Measurements from ENCODE around the gene ZFYVE1. TPM values are rescaled to one million over a fixed set of nuclear protein-coding genes. Genes with fewer than 3 reads are reported as not detected.
A peak's percentile ranks its signal among the peaks of the same experiment; 100 is the strongest.

Gene ZFYVE1
- total RNA-seq, 1 experiment from 2014 or later, result 13.3 TPM

DNA sequence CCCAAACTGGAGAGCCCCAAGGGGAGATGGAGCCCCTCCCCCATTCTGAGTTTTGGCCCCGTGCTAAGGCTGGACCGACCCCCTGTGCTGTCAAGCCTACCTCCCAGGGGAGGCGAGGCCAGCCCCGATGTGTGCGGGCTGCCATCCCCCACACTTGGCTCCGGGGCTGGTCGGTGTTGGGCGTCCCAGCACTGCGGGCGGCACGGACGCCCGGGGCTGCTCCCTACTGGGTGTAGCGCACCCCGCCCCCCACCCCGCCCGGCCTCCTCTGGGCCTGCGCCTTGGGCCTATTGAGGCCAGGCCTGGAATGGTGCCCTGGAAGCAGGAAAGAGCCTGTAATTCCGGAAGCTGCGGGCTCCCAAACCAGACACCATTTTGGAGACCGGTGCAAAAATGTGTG lies 98.0 kb downstream of the ZFYVE1 start:
- intact Hi-C loops (cut with micrococcal nuclease), result no loop called here
- POLR2A ChIA-PET, result interaction anchor here (0.6 to 0.7 kb wide), 2 partner anchors 9 to 13 kb away, joined by 3 read pairs; no protein-coding TSS in a partner anchor
- CTCF ChIA-PET, result interaction anchor here (0.5 kb wide), 1 partner anchor 425 kb away, joined by 3 read pairs; no protein-coding TSS in a partner anchor
- Mint-ChIP-seq H3K4me3 (ENCODE audit: unreplicated experiment) (no peak overlapping the region), H3K9me3 (ENCODE audit: unreplicated experiment) (no peaks in the 10 kb centered on the region), H3K36me3 (ENCODE audit: insufficient read depth, unreplicated experiment) (peaks cover 6% of the 10 kb centered on the region), H3K27me3 (ENCODE audit: insufficient read depth, unreplicated experiment) (no peaks in the 10 kb centered on the region), H3K27ac (ENCODE audit: low read depth, unreplicated experiment) (no peak overlapping the region), H3K4me1 (ENCODE audit: insufficient read depth, unreplicated experiment) (no peaks in the 10 kb centered on the region)
- no peak for DNase-seq (ENCODE audit: unreplicated experiment)
- BruUV-seq (replicated peaks), result no TSS peak
- TF ChIP-seq, protein P1, sequence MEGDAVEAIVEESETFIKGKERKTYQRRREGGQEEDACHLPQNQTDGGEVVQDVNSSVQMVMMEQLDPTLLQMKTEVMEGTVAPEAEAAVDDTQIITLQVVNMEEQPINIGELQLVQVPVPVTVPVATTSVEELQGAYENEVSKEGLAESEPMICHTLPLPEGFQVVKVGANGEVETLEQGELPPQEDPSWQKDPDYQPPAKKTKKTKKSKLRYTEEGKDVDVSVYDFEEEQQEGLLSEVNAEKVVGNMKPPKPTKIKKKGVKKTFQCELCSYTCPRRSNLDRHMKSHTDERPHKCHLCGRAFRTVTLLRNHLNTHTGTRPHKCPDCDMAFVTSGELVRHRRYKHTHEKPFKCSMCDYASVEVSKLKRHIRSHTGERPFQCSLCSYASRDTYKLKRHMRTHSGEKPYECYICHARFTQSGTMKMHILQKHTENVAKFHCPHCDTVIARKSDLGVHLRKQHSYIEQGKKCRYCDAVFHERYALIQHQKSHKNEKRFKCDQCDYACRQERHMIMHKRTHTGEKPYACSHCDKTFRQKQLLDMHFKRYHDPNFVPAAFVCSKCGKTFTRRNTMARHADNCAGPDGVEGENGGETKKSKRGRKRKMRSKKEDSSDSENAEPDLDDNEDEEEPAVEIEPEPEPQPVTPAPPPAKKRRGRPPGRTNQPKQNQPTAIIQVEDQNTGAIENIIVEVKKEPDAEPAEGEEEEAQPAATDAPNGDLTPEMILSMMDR (IDR thresholded peaks at IDR 0.05; ENCODE audit: unreplicated experiment), result no peak

DNA sequence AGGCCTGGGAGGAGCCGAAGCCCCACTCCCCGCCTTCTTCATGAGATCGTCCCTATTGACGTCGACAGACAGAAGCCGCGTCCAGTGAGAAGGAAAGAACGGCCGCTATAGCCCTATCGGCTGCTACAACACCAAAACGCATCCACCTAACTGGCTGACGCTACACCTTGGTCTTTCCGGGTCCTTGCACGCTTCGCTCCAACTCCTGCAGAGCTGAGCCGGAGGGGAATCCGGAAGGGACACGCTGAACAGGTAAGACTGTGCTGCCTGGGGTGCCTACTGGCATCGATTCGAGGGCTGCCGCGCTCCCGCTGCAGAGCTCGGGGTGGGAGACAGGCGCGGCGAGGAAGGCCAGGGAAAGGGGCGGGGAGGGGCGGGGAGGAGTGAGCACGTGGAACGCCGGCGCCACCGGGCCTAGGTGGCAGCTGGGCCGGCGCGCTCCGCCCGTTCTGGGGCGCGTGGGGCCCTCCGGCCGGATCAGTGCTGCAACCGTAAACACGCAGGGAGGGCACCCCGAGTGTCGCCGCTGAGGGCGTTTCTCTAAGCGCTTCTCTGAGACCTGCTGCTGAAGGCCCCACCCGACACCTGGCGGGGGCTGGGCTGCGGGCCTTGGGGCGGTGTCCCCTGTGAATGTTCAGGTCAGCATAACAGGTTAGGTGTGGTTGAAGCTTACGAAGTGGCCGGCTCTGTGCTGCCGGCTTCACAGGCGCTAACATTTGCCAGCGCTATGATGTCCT lies 100.4 kb downstream of the ZFYVE1 start, which contains the start of gene DCAF4:
Gene DCAF4 (plus strand): TSS at position 173 of the 737 bp plus-strand sequence. CDS start 11,515 bp downstream, outside the sequence.
- DNase-seq (ENCODE audit: unreplicated experiment), result peak; percentile 99
- no peaks in the 10 kb centered on the region for H3K4me1 Mint-ChIP-seq (ENCODE audit: insufficient read depth, unreplicated experiment)
- no peaks in the 10 kb centered on the region for H3K9me3 Mint-ChIP-seq (ENCODE audit: unreplicated experiment)
- intact Hi-C loops (cut with micrococcal nuclease), result no loop called here
- H3K27ac Mint-ChIP-seq (ENCODE audit: low read depth, unreplicated experiment), result peak within 1 kb of the TSS; percentile 96
- TF ChIP-seq, protein P1 (IDR thresholded peaks at IDR 0.05; ENCODE audit: unreplicated experiment), result no peak
- BruUV-seq (replicated peaks), result no TSS peak
- H3K4me3 Mint-ChIP-seq (ENCODE audit: unreplicated experiment), result peak within 1 kb of the TSS; percentile 90
- CTCF ChIA-PET, result interaction anchor here (1.9 kb wide), 1 partner anchor 22 kb away, joined by 7 read pairs; no protein-coding TSS in a partner anchor
- POLR2A ChIA-PET, result interaction anchor here (0.6 to 3.1 kb wide), 12 partner anchors 10 to 412 kb away, joined by 3 to 12 read pairs (median 4); partner anchors contain the start of genes DPF3, RBM25 and ZFYVE1
- peaks cover 6% of the 10 kb centered on the region for H3K36me3 Mint-ChIP-seq (ENCODE audit: insufficient read depth, unreplicated experiment)
- H3K27me3 Mint-ChIP-seq (ENCODE audit: insufficient read depth, unreplicated experiment), result no peaks in the 10 kb centered on the region

DNA sequence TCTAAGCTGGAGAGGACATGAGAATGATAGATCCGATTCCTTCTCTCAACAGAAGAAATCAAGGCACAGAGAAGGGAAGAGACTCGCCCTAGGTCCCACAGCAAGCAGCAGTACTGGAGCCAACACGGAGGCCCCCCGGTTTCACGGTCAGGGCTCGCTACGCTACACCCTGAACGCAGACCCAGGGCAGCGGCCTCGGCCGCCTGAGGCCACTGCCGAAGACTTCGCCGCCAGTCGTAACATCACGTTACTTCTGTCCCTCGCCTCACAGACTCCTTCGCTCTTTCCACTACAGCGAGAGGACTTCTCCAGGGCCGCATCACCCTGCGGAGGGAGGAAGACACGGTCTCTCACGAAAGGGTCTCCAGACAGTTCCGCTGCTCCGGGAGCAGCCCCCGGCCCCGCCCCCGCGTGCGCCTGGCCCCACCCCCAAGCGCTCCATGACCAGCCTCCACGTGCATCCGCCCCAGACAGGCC lies 101.1 kb downstream of the ZFYVE1 start:
- Mint-ChIP-seq H3K27me3 (ENCODE audit: insufficient read depth, unreplicated experiment) (no peaks in the 10 kb centered on the region), H3K9me3 (ENCODE audit: unreplicated experiment) (no peaks in the 10 kb centered on the region), H3K4me3 (ENCODE audit: unreplicated experiment) (peak overlapping the region; percentile 90), H3K36me3 (ENCODE audit: insufficient read depth, unreplicated experiment) (peaks cover 6% of the 10 kb centered on the region), H3K27ac (ENCODE audit: low read depth, unreplicated experiment) (peak overlapping the region; percentile 96), H3K4me1 (ENCODE audit: insufficient read depth, unreplicated experiment) (no peaks in the 10 kb centered on the region)
- no peak for DNase-seq (ENCODE audit: unreplicated experiment)
- intact Hi-C loops (cut with micrococcal nuclease), result no loop called here
- TSS peak; percentile 82 for BruUV-seq (replicated peaks)
- TF ChIP-seq, protein P1 (IDR thresholded peaks at IDR 0.05; ENCODE audit: unreplicated experiment), result no peak
- POLR2A ChIA-PET, result interaction anchor here (0.8 to 3.1 kb wide), 9 partner anchors 13 to 412 kb away, joined by 3 to 12 read pairs (median 5); partner anchors contain the start of genes DPF3, RBM25 and ZFYVE1
- CTCF ChIA-PET, result interaction anchor here (0.6 to 2.1 kb wide), 3 partner anchors 20 to 406 kb away, joined by 3 to 11 read pairs (median 4); no protein-coding TSS in a partner anchor

DNA sequence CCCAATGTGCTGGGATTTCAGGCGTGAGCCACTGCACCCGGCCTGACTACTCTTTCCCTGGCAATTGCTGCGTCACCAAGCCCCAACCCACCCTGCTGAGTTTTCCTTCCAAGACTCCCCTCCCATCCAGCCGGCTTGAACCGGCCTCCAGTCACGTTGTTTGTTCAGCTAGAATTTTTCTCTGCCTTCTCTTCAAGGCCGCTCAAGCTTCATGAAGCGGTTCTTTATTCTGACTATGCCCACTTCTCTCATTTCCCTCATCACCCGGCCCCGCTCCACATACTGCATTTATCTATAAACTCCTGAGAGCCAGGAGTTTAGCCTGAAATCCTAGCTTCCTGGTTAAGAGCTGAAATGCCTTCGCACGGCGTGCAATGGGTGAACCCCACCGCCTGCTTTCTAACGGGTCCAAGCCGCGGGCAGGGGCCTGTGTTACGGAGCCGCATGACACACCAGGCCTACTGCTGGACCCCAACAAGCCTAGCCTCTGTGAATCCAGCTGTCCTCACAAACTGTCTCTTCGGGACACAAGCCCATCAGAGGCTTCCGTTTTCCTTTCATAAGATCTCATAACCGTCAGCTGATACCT lies 101.6 kb downstream of the ZFYVE1 start:
- DNase-seq (ENCODE audit: unreplicated experiment), result no peak
- H3K27me3 Mint-ChIP-seq (ENCODE audit: insufficient read depth, unreplicated experiment), result no peaks in the 10 kb centered on the region
- H3K36me3 Mint-ChIP-seq (ENCODE audit: insufficient read depth, unreplicated experiment), result peaks cover 6% of the 10 kb centered on the region
- POLR2A ChIA-PET, result interaction anchor here (1.4 to 3.1 kb wide), 3 partner anchors 32 to 366 kb away, joined by 4 to 12 read pairs (median 6); partner anchors contain the start of gene DPF3
- CTCF ChIA-PET, result interaction anchor here (0.6 to 2.1 kb wide), 4 partner anchors 20 to 408 kb away, joined by 3 to 11 read pairs (median 4); no protein-coding TSS in a partner anchor
- intact Hi-C loops (cut with micrococcal nuclease), result no loop called here
- no peaks in the 10 kb centered on the region for H3K9me3 Mint-ChIP-seq (ENCODE audit: unreplicated experiment)
- TF ChIP-seq, protein P1 (IDR thresholded peaks at IDR 0.05; ENCODE audit: unreplicated experiment), result no peak
- BruUV-seq (replicated peaks), result no TSS peak
- no peaks in the 10 kb centered on the region for H3K4me1 Mint-ChIP-seq (ENCODE audit: insufficient read depth, unreplicated experiment)
- H3K27ac Mint-ChIP-seq (ENCODE audit: low read depth, unreplicated experiment), result peak overlapping the region; percentile 96
- H3K4me3 Mint-ChIP-seq (ENCODE audit: unreplicated experiment), result peak overlapping the region; percentile 90

All from MCF 10A (cell line).